Hypothalamus (tissue), 51 donors: ENCODE results near the gene WDR13.
"Not testable (repeated sequence)": the region's sequence is repeated elsewhere in the genome, so short reads cannot be mapped to it uniquely, and the experiment has no call there.

Experiments used
- DNase-seq, 51 donors: peaks; one replicate each; lab custom pipeline; 2025; lab: John Stamatoyannopoulos, UW

Gene WDR13

DNA sequence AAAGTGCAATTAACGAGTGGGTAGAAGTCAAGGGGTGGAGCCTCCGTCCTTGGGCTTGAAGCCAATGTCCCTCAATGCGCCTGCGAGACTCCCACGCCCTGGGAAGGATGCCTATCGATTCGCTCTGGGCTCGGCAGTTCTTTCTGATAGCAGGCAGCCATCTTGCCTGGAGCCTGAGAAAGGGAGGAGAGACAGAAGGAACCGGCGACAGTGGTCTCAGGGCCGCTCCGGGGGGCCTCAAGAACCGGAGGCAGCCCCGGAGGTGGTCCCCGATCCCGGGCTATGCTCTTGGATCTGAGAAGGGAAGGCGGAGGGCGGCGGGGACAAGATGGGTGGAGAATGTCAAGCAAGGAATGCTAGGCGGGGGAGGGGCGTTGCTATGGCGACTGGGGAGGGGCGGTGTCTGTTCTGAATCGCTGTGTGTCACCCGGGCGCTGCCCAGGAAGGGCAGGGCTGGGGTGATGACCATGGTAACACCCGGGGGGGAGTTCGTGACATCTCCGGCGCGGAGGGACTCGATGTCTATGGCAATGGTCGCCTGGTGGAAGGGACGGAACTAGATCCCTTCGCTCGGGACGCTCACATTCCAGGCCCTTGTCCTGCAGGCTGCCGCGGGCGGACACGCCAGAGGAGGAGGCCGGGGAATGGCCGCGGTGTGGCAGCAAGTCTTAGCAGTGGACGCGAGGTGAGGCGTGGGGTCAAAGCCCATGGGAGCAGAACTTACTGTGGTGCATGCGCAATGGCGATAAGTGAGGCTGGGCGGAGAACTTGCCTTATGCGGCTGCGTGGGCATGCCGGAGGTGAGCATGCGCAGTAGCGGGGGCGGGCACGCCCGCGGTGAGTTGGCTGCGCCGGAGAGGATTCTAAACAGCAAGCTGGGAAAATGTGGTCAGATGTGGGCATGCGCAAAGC is at the start of gene WDR13:
Gene WDR13 (plus strand): TSS at position 140 of the 912 bp plus-strand sequence. CDS start 505 bp downstream, at position 645.
- peak; percentile 45 to 93 (median 79) for DNase-seq

DNA sequence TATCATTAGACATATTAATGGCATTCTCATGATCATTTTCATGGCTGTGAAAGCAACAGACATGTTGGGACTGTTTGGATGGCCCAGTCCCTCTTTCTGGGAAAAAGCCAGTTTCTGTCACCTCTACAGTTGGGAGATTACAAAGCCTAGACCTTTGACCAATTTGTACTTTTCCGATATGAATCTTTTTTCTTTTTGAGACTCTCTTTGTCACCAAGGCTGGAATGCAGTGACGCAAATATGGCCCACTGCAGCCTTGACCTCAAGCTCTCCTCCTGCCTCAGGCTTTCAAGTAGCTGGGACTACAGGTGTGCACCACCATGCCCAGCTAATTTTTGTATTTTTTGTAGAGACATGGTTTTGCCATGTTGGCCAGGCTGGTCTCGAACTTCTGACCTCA is 48.4 kb upstream of the WDR13 start:
- no peak for DNase-seq

DNA sequence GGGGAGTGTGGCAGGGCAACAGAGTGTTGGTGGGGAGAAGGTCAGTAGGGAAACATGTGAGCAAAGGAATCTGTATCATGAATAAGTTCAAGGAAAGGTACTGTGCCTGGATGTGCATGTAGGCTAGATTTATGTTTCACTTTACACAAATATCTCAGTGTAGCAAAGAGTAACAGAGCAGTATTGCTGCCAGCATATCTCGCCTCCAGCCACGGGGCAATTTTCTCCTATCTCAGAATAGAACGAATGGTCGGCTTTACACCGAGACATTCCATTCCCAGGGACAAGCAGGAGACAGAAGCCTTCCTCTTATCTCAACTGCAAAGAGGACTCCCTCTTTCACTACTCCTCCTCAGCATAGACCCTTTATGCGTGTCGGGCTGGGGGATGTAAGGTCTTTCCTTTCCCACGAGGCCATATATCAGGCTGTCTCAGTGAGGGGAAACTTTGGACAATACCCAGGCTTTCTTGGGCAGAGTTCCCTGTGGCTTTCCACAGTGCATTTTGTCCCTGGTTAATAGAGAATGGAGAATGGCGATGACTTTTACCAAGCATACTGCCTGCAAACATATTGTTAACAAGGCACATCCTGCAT is 41.5 kb upstream of the WDR13 start:
- DNase-seq: not testable (repeated sequence)

DNA sequence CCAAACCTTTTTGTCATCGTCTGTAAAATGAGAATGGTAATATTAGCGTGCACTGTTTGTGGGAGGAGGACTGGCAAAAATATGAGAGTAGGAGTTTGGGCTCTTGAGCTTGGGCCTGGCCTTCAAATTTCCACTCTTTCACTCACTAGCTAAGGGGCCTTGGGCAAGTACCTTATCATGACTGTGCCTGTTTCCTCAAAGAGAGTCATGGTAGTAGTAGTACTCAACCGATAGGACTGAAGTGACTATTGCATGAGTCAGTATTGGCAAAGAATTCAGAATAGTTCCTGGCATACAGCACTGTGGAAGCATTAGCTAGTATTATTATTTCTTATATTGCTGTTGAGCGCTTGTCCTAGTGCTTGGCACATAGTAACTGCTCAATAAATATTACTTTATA is 39.0 kb upstream of the WDR13 start:
- DNase-seq: no peak

DNA sequence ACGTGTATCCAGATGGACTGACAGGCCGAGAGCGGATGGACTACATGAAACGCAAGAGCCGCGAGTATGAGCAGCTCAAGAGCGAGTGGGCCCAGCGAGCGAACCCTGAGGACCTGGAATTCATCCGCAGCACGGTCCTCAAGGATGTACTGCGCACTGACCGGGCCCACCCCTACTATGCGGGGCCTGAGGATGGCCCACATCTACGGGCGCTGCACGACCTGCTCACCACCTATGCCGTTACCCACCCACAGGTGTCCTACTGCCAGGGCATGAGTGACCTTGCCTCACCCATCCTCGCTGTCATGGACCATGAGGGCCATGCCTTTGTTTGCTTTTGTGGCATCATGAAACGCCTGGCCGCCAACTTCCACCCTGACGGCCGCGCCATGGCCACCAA is 37.7 kb upstream of the WDR13 start:
- DNase-seq: no peak

GRCh38 chrX:48560056-48560455 is 37.2 kb upstream of the WDR13 start:
- no peak for DNase-seq

- no peak for DNase-seq
These were observed 36.6 kb upstream of the WDR13 start for GRCh38 chrX:48560681-48561080.

DNA sequence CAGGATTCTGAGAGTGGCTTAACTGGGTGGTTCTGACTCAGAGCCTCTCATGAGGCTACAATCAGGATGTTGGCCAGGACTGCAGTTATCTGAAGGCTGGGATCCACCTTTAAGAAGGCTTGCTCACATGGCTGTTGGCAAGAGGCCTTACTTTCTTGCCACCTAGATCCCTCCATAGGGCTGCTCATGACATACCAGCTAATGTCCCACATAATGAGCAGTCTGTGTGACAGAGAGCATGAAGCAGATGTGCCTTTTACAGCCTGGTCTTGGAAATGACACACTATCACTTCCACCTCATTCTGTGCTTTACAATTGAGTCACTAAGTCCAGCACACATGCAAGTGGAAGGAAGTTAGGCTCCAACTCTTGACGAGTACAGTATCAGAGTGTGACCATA is 27.3 kb upstream of the WDR13 start:
- no peak for DNase-seq

DNA sequence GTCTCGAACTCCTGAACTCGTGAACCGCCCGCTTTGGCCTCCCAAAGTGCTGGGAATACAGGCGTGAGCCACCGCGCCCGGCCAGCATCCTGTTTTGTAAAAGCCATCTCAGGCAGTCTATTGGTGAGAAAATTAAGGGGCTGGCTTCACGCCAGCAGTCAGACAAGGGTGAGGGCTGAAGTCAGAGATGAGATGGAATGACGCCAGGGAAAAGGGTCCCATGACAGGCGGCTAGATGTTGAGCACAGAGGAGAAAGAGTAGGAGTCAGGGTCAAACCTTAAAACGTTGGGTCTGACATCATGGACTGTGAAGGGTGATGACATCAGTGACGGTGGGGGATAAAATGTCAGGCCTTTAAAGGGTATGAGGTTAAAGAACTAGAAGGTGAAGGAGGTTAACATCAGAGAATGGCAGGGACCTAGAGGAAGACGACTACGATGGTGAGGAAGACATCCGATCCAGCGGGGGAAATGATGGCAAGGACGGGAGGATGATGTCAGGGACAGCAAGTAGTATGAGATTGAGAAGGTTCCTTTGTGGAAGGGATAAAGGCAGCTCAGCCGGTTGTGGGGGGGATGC is 23.5 kb upstream of the WDR13 start:
- peak in 8 of 51 donors; percentile 2 to 29 (median 12) for DNase-seq

DNA sequence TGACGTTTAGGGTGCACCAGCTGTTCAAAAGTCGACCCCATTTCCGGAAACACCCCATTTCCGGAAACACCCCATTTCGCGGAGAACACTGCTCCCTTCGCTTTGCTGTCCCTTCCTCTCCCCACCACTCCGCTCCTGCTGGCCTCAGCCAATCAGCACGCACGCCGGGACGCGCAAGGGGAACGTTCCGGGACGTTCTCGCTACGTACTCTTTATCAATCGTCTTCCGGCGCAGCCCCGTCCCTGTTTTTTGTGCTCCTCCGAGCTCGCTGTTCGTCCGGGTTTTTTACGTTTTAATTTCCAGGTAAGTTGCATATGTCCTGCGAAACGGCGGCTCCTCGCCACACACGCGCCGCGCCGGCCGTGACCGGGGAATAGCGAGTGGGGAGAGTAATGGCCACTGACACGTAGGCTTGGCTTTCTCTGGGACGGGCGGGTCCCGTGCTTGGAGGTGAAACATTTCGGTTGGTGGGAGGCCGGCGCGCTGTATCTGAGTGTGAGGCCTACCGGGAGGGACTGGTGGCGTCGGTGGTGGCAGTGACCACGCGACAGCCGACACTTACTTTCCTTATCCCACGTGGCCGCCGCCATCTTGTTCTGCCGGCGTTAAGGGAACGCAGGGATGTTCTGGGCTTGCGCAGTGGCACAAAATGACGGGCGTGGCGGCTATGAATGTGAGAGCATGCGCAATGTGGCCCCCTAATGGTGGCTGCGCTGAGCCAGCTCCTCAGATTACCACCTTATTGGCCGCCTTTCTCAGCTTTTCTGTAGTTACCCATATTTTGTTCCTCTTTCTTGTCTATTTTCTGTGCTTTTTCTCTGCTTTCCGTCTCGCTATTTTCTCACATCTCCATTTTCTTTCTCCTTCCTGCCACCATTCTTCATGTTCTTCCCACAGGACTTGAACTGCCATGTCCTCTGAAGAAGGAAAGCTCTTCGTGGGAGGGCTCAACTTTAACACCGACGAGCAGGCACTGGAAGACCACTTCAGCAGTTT is 22.7 kb upstream of the WDR13 start, which contains the start of gene RBM3:
Gene RBM3 (plus strand): TSS at position 215 of the 997 bp plus-strand sequence. CDS start 697 bp downstream, at position 912.
- peak; percentile 32 to 92 (median 82) for DNase-seq

GRCh38 chrX:48575642-48576041 is 21.6 kb upstream of the WDR13 start:
- no peak for DNase-seq

- no peak for DNase-seq
These were observed 21.2 kb upstream of the WDR13 start for GRCh38 chrX:48576108-48576507.

- DNase-seq: no peak
These were observed 18.6 kb upstream of the WDR13 start for GRCh38 chrX:48578661-48579128.

GRCh38 chrX:48579259-48579658 is 18.0 kb upstream of the WDR13 start:
- DNase-seq: no peak

GRCh38 chrX:48580662-48581061 is 16.6 kb upstream of the WDR13 start:
- no peak for DNase-seq

DNA sequence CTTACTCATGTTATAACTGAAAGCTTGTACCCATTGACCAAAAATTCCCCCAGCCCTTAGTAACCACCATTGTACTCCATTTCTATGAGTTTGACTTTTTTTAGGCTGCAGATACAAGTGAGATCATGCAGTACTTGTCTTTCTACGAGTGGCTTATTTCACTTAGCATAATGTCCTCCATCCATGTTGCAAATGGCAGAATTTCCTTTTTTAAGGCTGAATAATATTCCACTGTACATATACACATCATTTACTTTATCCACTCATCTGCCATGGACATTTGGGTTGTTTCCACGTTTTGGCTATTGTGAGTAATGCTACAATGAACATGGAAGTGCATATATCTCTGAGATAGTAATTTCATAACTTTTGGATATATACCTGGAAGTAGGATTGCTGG is 12.6 kb upstream of the WDR13 start:
- DNase-seq: no peak

DNA sequence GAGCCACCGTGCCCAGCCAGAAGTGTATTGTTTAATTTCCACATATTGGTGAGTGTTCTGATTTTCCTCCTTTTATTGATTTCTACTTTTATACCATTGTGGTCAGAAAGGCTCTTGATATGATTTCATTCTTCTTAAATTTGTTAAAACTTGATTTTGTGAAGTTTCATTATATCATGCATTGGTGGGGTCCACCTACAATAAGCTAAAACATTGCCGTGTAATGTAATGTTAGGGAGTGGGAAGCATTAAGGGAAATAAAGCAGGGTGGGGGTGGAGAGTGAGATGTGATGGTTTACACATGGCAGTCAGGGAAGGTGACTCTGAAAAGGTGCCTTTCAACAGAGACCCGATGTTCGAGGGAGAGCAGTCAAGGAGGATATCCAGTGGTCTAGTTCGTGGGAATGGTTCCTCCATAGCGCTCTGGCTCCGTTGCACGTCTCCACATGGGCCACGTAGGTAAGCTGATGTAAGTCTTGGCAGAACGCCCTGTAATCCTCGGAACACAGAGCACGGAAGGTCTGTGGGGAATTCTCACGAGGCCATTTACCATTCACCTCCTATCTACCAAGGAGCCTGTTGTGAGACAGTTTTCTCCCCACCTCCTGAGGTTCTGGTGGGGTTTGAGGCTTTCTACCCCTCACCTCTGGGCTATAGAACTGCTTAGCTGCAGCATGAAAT is 7.7 kb upstream of the WDR13 start:
- DNase-seq: no peak

DNA sequence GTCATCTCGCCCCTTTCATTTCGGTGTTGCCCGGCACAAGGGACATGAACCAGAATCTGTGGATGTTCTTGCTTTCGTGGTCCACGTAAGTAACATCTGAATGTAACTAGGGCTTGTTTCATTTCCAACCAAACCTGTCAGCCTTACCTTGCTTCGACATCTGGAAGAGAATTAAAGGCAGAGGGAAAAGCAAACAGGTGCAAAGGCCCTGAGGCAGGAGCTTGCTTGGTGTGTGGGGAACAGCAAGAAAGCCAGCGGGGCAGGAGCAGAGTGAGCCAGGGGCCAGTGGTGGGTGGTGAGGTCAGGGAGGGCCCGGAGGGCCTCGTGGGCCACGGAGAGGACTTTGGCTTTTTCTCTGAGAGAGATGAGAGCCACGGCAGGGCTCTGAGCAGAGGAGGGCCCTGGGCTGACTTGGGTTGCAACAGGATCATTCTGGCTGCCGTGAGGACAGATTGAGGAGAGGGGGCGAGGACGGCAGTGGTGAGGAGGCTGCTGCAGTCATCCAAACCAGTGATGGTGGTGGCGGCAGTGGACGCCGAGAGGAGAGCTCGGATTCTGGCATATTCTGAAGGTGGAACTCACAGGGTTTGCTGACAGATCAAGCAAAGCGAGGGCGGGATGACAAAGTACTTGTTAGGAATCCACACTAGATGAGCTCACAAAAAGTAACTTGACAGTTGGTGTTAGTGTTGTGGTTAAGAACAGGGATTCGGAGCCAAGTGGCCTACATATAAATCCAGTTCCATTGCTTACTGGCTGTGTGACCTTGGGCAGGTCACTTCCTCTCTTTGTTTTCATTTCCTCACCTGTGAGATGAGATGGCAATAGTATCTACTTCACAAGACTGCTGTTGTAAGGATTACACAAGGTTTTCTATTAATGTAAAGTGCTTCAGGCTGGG is 6.8 kb upstream of the WDR13 start:
- DNase-seq: peak in 1 of 51 donors; percentile 1
